CD8-positive, alpha-beta memory T cell (primary cell): ENCODE data around the gene TAF13. TPM values are rescaled to one million over a fixed set of nuclear protein-coding genes. Genes with fewer than 3 reads are reported as not detected.
"Not testable (repeated sequence)": the region's sequence is repeated elsewhere in the genome, so short reads cannot be mapped to it uniquely, and the experiment has no call there.

Experiments
- CTCF ChIA-PET: fragments of 350-600 bp; sonication (Branson Sonifier 250); formaldehyde crosslinking; loops from one replicate; lab custom pipeline; 2021; ENCODE audit warnings: antibody characterized with exemption; lab: Charles Lee
- POLR2A ChIA-PET: fragments of 350-600 bp; sonication (Branson Sonifier 250); formaldehyde crosslinking; loops from one replicate; lab custom pipeline; 2021; ENCODE audit warnings: antibody characterized with exemption; lab: Charles Lee
- DNase-seq, 5 donors: peaks; one replicate each; pipeline versions ENCODE4 v3.0.0 to v3.0.0-alpha.2; 2020 to 2022; ENCODE audit warnings: mixed read lengths in 1 of 5
- H3K27ac ChIP-seq: one replicate; pipeline ENCODE4 v1.7.0; 2013; ENCODE audit warnings: low read depth, mild to moderate bottlenecking, low read length, moderate library complexity
- H3K27me3 ChIP-seq: 2 replicates; pipeline ENCODE4 v1.7.0; 2013; ENCODE audit warnings: low read length, mild to moderate bottlenecking; ENCODE audit not compliant: insufficient read depth, poor library complexity, severe bottlenecking
- H3K36me3 ChIP-seq: 2 replicates; pipeline ENCODE4 v1.7.0; 2013; ENCODE audit warnings: mild to moderate bottlenecking, low read length, moderate library complexity; ENCODE audit not compliant: insufficient read depth
- H3K4me1 ChIP-seq: 2 replicates; pipeline ENCODE4 v1.7.0; 2013; ENCODE audit warnings: mild to moderate bottlenecking, low read length, moderate library complexity; ENCODE audit not compliant: insufficient read depth
- H3K4me3 ChIP-seq: 2 replicates; pipeline ENCODE4 v1.7.0; 2013; ENCODE audit warnings: mild to moderate bottlenecking, low read length
- H3K9me3 ChIP-seq: 2 replicates; pipeline ENCODE4 v1.7.0; 2013; ENCODE audit warnings: mild to moderate bottlenecking, low read length
- H3K27ac Mint-ChIP-seq, 8 donors: one replicate each; pipeline ENCODE4 v1.8.0; 2020 to 2021; ENCODE audit warnings: mixed read lengths in 8 of 8, mild to moderate bottlenecking in 6 of 8, inconsistent platforms in 3 of 8, moderate library complexity in 3 of 8
- H3K27me3 Mint-ChIP-seq, 2 donors: one replicate each; pipeline ENCODE4 v1.8.0; 2020 to 2021; ENCODE audit warnings: mixed read lengths in 2 of 2, mild to moderate bottlenecking in 1 of 2, moderate library complexity in 1 of 2
- H3K36me3 Mint-ChIP-seq, 3 donors: one replicate each; pipeline ENCODE4 v1.8.0; 2020 to 2021; ENCODE audit warnings: mixed read lengths in 3 of 3, inconsistent platforms in 1 of 3, mild to moderate bottlenecking in 1 of 3
- H3K4me1 Mint-ChIP-seq, 3 donors: one replicate each; pipeline ENCODE4 v1.8.0; 2020 to 2021; ENCODE audit warnings: mixed read lengths in 3 of 3, inconsistent platforms in 1 of 3, mild to moderate bottlenecking in 1 of 3
- H3K4me3 Mint-ChIP-seq, 7 donors: one replicate each; pipeline ENCODE4 v1.8.0; 2020 to 2021; ENCODE audit warnings: mixed read lengths in 7 of 7, mild to moderate bottlenecking in 6 of 7, moderate library complexity in 4 of 7, inconsistent platforms in 2 of 7
- H3K9me3 Mint-ChIP-seq, 5 donors: one replicate each; pipeline ENCODE4 v1.8.0; 2020 to 2022; ENCODE audit warnings: mixed read lengths in 5 of 5, mild to moderate bottlenecking in 3 of 5, moderate library complexity in 2 of 5, inconsistent platforms in 1 of 5
- polyA plus RNA-seq: library from polyadenylated mRNA; unstranded; fragments of 300-500 nt; fragmentation: Illumina TruSeq; gene quantifications from one replicate; pipeline ENCODE4 v1.2.3, GENCODE V29; 2021
- total RNA-seq, 2 experiments: library from RNA; stranded (reverse); gene quantifications; one replicate each; pipeline ENCODE4 v1.2.3, GENCODE V29; 2021

The TAF13 gene
- total and polyA plus RNA-seq, 3 experiments from 2014 or later = 2.3 to 40.9 (median 37.5) TPM

DNA sequence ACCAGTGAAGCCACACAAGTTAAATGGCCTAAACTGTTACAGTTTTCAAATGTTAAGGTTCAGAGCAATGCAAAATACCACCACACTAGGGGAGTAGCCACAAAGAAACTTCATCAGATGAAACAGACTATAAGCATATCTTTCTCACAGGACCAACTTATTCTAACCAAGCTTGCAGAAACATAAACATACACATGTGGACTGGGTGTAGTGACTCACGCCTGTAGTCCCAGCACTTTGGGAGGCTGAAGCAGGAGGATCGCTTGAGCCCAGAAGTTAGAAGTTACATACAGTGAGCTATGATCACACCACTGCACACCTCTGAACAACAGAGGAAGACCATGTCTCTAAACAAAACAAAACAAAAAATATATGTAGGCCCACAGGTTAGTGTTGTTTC lies 51.2 kb downstream of the TAF13 start:
- no peaks in the 10 kb centered on the region for H3K4me1 ChIP-seq
- no peak overlapping the region for H3K4me3 Mint-ChIP-seq
- POLR2A ChIA-PET = no interaction called here
- H3K27ac Mint-ChIP-seq = no peak overlapping the region
- no peaks in the 10 kb centered on the region for H3K4me1 Mint-ChIP-seq
- no peaks in the 10 kb centered on the region for H3K9me3 ChIP-seq
- H3K27ac ChIP-seq = no peak overlapping the region
- H3K27me3 ChIP-seq = no peaks in the 10 kb centered on the region
- H3K4me3 ChIP-seq = no peak overlapping the region
- no peaks in the 10 kb centered on the region for H3K27me3 Mint-ChIP-seq
- H3K9me3 Mint-ChIP-seq = no peaks in the 10 kb centered on the region
- H3K36me3 ChIP-seq = no peaks in the 10 kb centered on the region
- DNase-seq = no peak
- CTCF ChIA-PET = interaction anchor here (1.4 kb wide), 1 partner anchor 88 kb away, joined by 3 read pairs; a partner anchor contains a TSS
- H3K36me3 Mint-ChIP-seq = peaks cover under 1 to 18% (median 6%) of the 10 kb centered on the region in 3 donors

DNA sequence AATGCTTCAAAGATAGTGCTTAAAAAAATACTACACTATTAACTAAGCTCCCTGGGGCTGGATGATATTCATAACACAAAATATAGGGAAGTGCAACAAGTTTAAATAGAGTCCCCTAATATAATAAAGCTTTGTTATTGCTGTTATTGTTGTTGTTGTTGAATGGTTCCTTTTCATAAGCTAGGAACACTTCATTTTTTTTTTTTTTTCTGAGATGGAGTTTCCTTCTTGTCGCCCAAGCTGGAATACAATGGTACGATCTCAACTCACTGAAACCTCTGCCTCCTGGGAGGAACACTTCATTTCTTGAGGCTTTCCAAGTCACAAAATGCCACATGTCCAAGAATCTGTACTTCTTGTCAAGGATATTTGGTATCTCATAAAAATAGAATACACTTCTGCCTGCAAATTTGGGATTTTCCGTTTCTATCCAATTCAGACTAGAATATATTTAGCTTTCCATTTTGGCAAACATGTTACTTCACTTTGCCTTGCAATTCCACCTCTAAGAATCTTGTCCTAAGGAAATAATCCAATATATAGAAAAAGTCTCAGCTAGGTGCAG lies 55.0 kb downstream of the TAF13 start:
- peaks cover 0 to 11% (median 6%) of the 10 kb centered on the region in 5 donors for H3K9me3 Mint-ChIP-seq
- H3K27ac Mint-ChIP-seq = no peak overlapping the region
- H3K4me3 ChIP-seq = no peak overlapping the region
- no peak overlapping the region for H3K4me3 Mint-ChIP-seq
- peaks cover 6% of the 10 kb centered on the region for H3K36me3 ChIP-seq
- no peaks in the 10 kb centered on the region for H3K27me3 ChIP-seq
- POLR2A ChIA-PET = no interaction called here
- H3K4me1 Mint-ChIP-seq = no peaks in the 10 kb centered on the region
- DNase-seq = no peak
- peaks cover 21 to 39% (median 22%) of the 10 kb centered on the region in 3 donors for H3K36me3 Mint-ChIP-seq
- CTCF ChIA-PET = no interaction called here
- no peaks in the 10 kb centered on the region for H3K27me3 Mint-ChIP-seq
- H3K27ac ChIP-seq = no peak overlapping the region
- H3K9me3 ChIP-seq = no peaks in the 10 kb centered on the region
- no peaks in the 10 kb centered on the region for H3K4me1 ChIP-seq

- H3K9me3 ChIP-seq, H3K27me3 ChIP-seq, H3K27me3 Mint-ChIP-seq, H3K4me3 ChIP-seq, H3K4me3 Mint-ChIP-seq, H3K27ac Mint-ChIP-seq, DNase-seq, H3K4me1 ChIP-seq, POLR2A ChIA-PET, H3K36me3 ChIP-seq, H3K27ac ChIP-seq, H3K4me1 Mint-ChIP-seq: not testable (repeated sequence)
- CTCF ChIA-PET = interaction anchor here (1.1 kb wide), 2 partner anchors 10 to 82 kb away, joined by 3 read pairs; no protein-coding TSS in a partner anchor
- Mint-ChIP-seq H3K9me3 (peaks cover 0 to 11% (median 6%) of the 10 kb centered on the region in 5 donors), H3K36me3 (peaks cover 25 to 54% (median 25%) of the 10 kb centered on the region in 3 donors)
Measured at GRCh38 chr1:109017719-109018118, 58.1 kb downstream of the TAF13 start.

DNA sequence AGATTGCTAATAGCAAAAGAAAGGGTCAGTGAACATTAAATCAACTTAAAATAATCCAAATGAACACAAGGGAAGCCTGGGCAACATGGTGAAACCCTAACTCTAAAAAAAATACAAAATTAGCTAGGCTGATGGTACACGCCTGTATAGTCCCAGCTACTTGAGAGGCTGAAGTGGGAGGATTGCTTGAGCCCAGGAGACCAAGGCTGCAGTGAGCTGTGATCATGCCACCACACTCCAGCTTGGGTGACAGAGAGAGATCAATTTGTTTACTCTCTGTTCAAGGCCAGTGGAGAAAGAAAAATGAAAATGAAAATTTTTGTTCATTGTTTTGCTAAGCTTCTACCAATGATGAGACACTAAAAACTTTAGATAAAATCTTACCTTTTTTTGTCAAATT lies 58.7 kb downstream of the TAF13 start:
- no peak for DNase-seq
- Histone ChIP-seq H3K27ac (no peak overlapping the region), H3K4me1 (no peaks in the 10 kb centered on the region), H3K9me3 (no peaks in the 10 kb centered on the region), H3K36me3 (peaks cover 6% of the 10 kb centered on the region), H3K27me3 (no peaks in the 10 kb centered on the region), H3K4me3 (no peak overlapping the region)
- Mint-ChIP-seq H3K27me3 (no peaks in the 10 kb centered on the region), H3K4me1 (peaks cover 0 to 4% (median 0%) of the 10 kb centered on the region in 3 donors), H3K36me3 (peaks cover 25 to 55% (median 25%) of the 10 kb centered on the region in 3 donors), H3K4me3 (no peak overlapping the region), H3K9me3 (peaks cover 0 to 11% (median 6%) of the 10 kb centered on the region in 5 donors), H3K27ac (no peak overlapping the region)
- ChIA-PET CTCF (no interaction called here), POLR2A (no interaction called here)

Other genes starting within 250 kb of the TAF13 start
- gene AKNAD1, start 218.9 kb downstream of the TAF13 start, total RNA-seq = not detected
- gene AKNAD1, start 218.9 kb downstream of the TAF13 start, polyA plus RNA-seq = not detected
- gene GPSM2, start 199.0 kb downstream of the TAF13 start, total RNA-seq = 1 to 10 TPM; 6.0 to 7.5 TPM
- 2.0 TPM for gene GPSM2, start 199.0 kb downstream of the TAF13 start, polyA plus RNA-seq
- 10 to 100 TPM; 15.8 to 20.2 TPM for gene CLCC1, start 112.5 kb downstream of the TAF13 start, total RNA-seq
- gene CLCC1, start 112.5 kb downstream of the TAF13 start, polyA plus RNA-seq = 9.5 TPM
- gene WDR47, start 33.9 kb downstream of the TAF13 start, total RNA-seq = 10 to 100 TPM; 14.4 to 15.1 TPM
- gene WDR47, start 33.9 kb downstream of the TAF13 start, polyA plus RNA-seq = 6.2 TPM
- gene TMEM167B, start 14.8 kb upstream of the TAF13 start, total RNA-seq = 10 to 100 TPM; 30.3 to 36.6 TPM
- 38.2 TPM for gene TMEM167B, start 14.8 kb upstream of the TAF13 start, polyA plus RNA-seq
- gene ELAPOR1, start 38.1 kb upstream of the TAF13 start, total RNA-seq = 10 to 100 TPM; 11.3 to 13.9 TPM
- 15.7 TPM for gene ELAPOR1, start 38.1 kb upstream of the TAF13 start, polyA plus RNA-seq
- 100 to 1,000 TPM; 189 to 195 TPM for gene SARS1, start 137.9 kb upstream of the TAF13 start, total RNA-seq
- 157 TPM for gene SARS1, start 137.9 kb upstream of the TAF13 start, polyA plus RNA-seq
- gene CELSR2, start 173.5 kb upstream of the TAF13 start, total RNA-seq = 1 to 10 TPM; 2.7 to 2.8 TPM
- gene CELSR2, start 173.5 kb upstream of the TAF13 start, polyA plus RNA-seq = 0.77 TPM
- gene PSRC1, start 207.1 kb upstream of the TAF13 start, total RNA-seq = 1 to 10 TPM; 5.4 to 5.8 TPM
- 0.59 TPM for gene PSRC1, start 207.1 kb upstream of the TAF13 start, polyA plus RNA-seq
- not detected for gene MYBPHL, start 231.0 kb upstream of the TAF13 start, total RNA-seq
- not detected for gene MYBPHL, start 231.0 kb upstream of the TAF13 start, polyA plus RNA-seq